GM19099 (cell line): ENCODE data around the gene PVRIG.

Experiments
- POLR2A ChIP-seq: IDR thresholded peaks from 3 replicates; pipeline ENCODE4 v1.6.1; 2011; ENCODE audit warnings: low read depth; ENCODE audit not compliant: insufficient read length; ENCODE audit errors: extremely low read depth

The PVRIG gene

GRCh38 chr7:100221767-100222444, 2.2 kb downstream of the PVRIG start:
- no peak for TF ChIP-seq POLR2A

GRCh38 chr7:100222445-100223132, 2.8 kb downstream of the PVRIG start:
- no peak for TF ChIP-seq POLR2A

GRCh38 chr7:100247152-100247757, 27.5 kb downstream of the PVRIG start:
- no peak for TF ChIP-seq POLR2A

GRCh38 chr7:100248483-100248882, 28.7 kb downstream of the PVRIG start:
- no peak for TF ChIP-seq POLR2A

- TF ChIP-seq POLR2A: no peak
Observed at GRCh38 chr7:100257017-100257416, 37.3 kb downstream of the PVRIG start.

- TF ChIP-seq POLR2A: no peak
Observed at GRCh38 chr7:100266576-100267354, 47.0 kb downstream of the PVRIG start.

GRCh38 chr7:100267648-100268047, 47.9 kb downstream of the PVRIG start:
- no peak for TF ChIP-seq POLR2A
